CD4-positive, alpha-beta T cell (primary cell): ENCODE data around the gene CFAP70. TPM values are rescaled to one million over a fixed set of nuclear protein-coding genes. Genes with fewer than 3 reads are reported as not detected.
A peak's percentile ranks its signal among the peaks of the same experiment; 100 is the strongest.

Experiments
- ATAC-seq: fragments of 200-7000 bp; cut with Tn5 transposase; one replicate; pipeline ENCODE4 v1.10.0; 2022; ENCODE audit warnings: mild to moderate bottlenecking; ENCODE audit not compliant: poor library complexity
- CTCF ChIA-PET: fragments of 350-600 bp; sonication (Branson Sonifier 250); formaldehyde crosslinking; loops from one replicate; lab custom pipeline; 2021; ENCODE audit warnings: antibody characterized with exemption, inconsistent platforms; lab: Charles Lee
- POLR2A ChIA-PET: fragments of 350-600 bp; sonication (Branson Sonifier 250); formaldehyde crosslinking; loops from one replicate; lab custom pipeline; 2021; ENCODE audit warnings: antibody characterized with exemption, inconsistent platforms; lab: Charles Lee
- DNase-seq, 14 experiments: peaks; one replicate each; pipeline ENCODE4 v3.0.0-alpha.2; 2013 to 2020; ENCODE audit warnings: mixed read lengths in 2 of 14
- H3K27ac ChIP-seq, 2 donors: one replicate each; pipeline versions ENCODE4 v1.5.1 to v1.7.0; 2013; ENCODE audit warnings: low read length in 2 of 2, low read depth in 1 of 2, mild to moderate bottlenecking in 1 of 2
- H3K27me3 ChIP-seq, 2 experiments: 1 replicate in 1 of 2; 2 replicates in 1 of 2; pipeline versions ENCODE4 v1.6.1 to v1.7.0; 2013; ENCODE audit warnings: low read length in 2 of 2, control low read depth in 1 of 2, mild to moderate bottlenecking in 1 of 2, moderate library complexity in 1 of 2; ENCODE audit not compliant: insufficient read depth in 2 of 2, control insufficient read depth in 1 of 2
- H3K36me3 ChIP-seq: one replicate; pipeline ENCODE4 v1.6.1; 2013; ENCODE audit warnings: low read length, control low read depth; ENCODE audit not compliant: insufficient read depth
- H3K4me1 ChIP-seq: one replicate; pipeline ENCODE4 v1.6.1; 2013; ENCODE audit warnings: low read length, control low read depth; ENCODE audit not compliant: insufficient read depth
- H3K4me3 ChIP-seq: one replicate; pipeline ENCODE4 v1.5.1; 2013; ENCODE audit warnings: mild to moderate bottlenecking, low read length, moderate library complexity
- H3K9me3 ChIP-seq, 2 experiments: 1 replicate in 1 of 2; 2 replicates in 1 of 2; pipeline versions ENCODE4 v1.6.1 to v1.7.0; 2013; ENCODE audit warnings: low read length in 2 of 2, mild to moderate bottlenecking in 2 of 2, control low read depth in 1 of 2, moderate library complexity in 1 of 2; ENCODE audit not compliant: control insufficient read depth in 1 of 2, insufficient read depth in 1 of 2
- H3K27ac Mint-ChIP-seq: one replicate; pipeline ENCODE4 v1.8.0; 2020; ENCODE audit warnings: mixed read lengths
- H3K27me3 Mint-ChIP-seq: one replicate; pipeline ENCODE4 v1.8.0; 2021; ENCODE audit warnings: mixed read lengths
- H3K36me3 Mint-ChIP-seq: one replicate; pipeline ENCODE4 v1.8.0; 2021; ENCODE audit warnings: low read depth, mixed read lengths
- H3K4me1 Mint-ChIP-seq: one replicate; pipeline ENCODE4 v1.8.0; 2021; ENCODE audit warnings: low read depth, mixed read lengths
- H3K4me3 Mint-ChIP-seq: one replicate; pipeline ENCODE4 v1.8.0; 2020; ENCODE audit warnings: mild to moderate bottlenecking, mixed read lengths
- H3K9me3 Mint-ChIP-seq: one replicate; pipeline ENCODE4 v1.8.0; 2020; ENCODE audit warnings: mixed read lengths
- CTCF ChIP-seq: fragments of 200-600 bp; IDR thresholded peaks from one replicate; pipeline ENCODE4 v1.8.0; 2022; ENCODE audit warnings: antibody characterized with exemption, mild to moderate bottlenecking
- intact Hi-C, 2 experiments: fragments of 100-400 bp; cut with DNase I in 1 of 2; cut with micrococcal nuclease in 1 of 2; formaldehyde crosslinking; loops; one replicate each; pipeline versions ENCODE4 v1.15.1 to v1.9.0; 2023 to 2025; cut with DNase I, micrococcal nuclease
- total RNA-seq, 174 experiments: library from RNA in 2 of 174; stranded (reverse) in 2 of 174; gene quantifications; one replicate each; pipeline ENCODE4 v1.2.3 and lab custom pipeline; 2021 to 2026

CFAP70 gene
- total RNA-seq, 2 experiments from 2014 or later, result 2.6 TPM

GRCh38 chr10:73251683-73252444, 106.8 kb downstream of the CFAP70 start:
- H3K27me3 ChIP-seq, result no peaks in the 10 kb centered on the region
- Mint-ChIP-seq H3K4me3 (peak overlapping the region; percentile 96), H3K9me3 (no peaks in the 10 kb centered on the region), H3K27me3 (no peaks in the 10 kb centered on the region), H3K4me1 (peaks cover 48% of the 10 kb centered on the region), H3K36me3 (peaks cover 55% of the 10 kb centered on the region), H3K27ac (peak overlapping the region; percentile 94)
- peaks cover 27% of the 10 kb centered on the region for H3K4me1 ChIP-seq
- POLR2A ChIA-PET, result interaction anchor here (1.1 to 3.2 kb wide), 6 partner anchors 27 to 374 kb away, joined by 3 to 19 read pairs (median 10); partner anchors contain the start of genes CFAP70, ECD, FAM149B1 and P4HA1
- peak overlapping the region; percentile 93 for H3K4me3 ChIP-seq
- DNase-seq (peak in 1 of 14 experiments; percentile 11), ATAC-seq (no peak)
- no peak for TF ChIP-seq CTCF
- CTCF ChIA-PET, result interaction anchor here (0.8 kb wide), 1 partner anchor 155 kb away, joined by 3 read pairs; the partner anchor contains the start of gene P4HA1
- no peaks in the 10 kb centered on the region for H3K9me3 ChIP-seq
- H3K27ac ChIP-seq, result peak overlapping the region; percentile 78 to 91
- peaks cover 19% of the 10 kb centered on the region for H3K36me3 ChIP-seq
- intact Hi-C loops, result loop anchor here (2.0 to 10.0 kb wide), 9 partner anchors 105 to 560 kb away; partner anchors contain the start of genes CFAP70 (in 2 of the 2), ANXA7 (in 1 of the 2), MCU (in 1 of the 2) and MYOZ1 (in 1 of the 2)

- Histone ChIP-seq H3K4me1 (peaks cover 35% of the 10 kb centered on the region), H3K4me3 (no peak overlapping the region), H3K36me3 (peaks cover 37% of the 10 kb centered on the region), H3K27me3 (no peaks in the 10 kb centered on the region), H3K27ac (no peak overlapping the region), H3K9me3 (no peaks in the 10 kb centered on the region)
- no peaks in the 10 kb centered on the region for H3K9me3 Mint-ChIP-seq
- ChIA-PET POLR2A (interaction anchor here (2.0 kb wide), 3 partner anchors 10 to 247 kb away, joined by 9 to 20 read pairs (median 12); partner anchors contain the start of gene PPP3CB), CTCF (no interaction called here)
- peaks cover 89% of the 10 kb centered on the region for H3K36me3 Mint-ChIP-seq
- intact Hi-C loops, result loop anchor here (5.0 to 10.0 kb wide), 3 partner anchors 81 to 623 kb away; partner anchors contain the start of genes ECD (in 1 of the 2), FAM149B1 (in 1 of the 2), MICU1 (in 1 of the 2) and P4HA1 (in 1 of the 2)
- TF ChIP-seq CTCF, result no peak
- H3K27me3 Mint-ChIP-seq, result no peaks in the 10 kb centered on the region
- H3K27ac Mint-ChIP-seq, result peak overlapping the region; percentile 86
- H3K4me1 Mint-ChIP-seq, result peaks cover 81% of the 10 kb centered on the region
- DNase-seq (no peak), ATAC-seq (no peak)
- H3K4me3 Mint-ChIP-seq, result peak overlapping the region; percentile 96
Measured at GRCh38 chr10:73248259-73248724, 110.4 kb downstream of the CFAP70 start.

GRCh38 chr10:73247509-73248258, 111.0 kb downstream of the CFAP70 start:
- Mint-ChIP-seq H3K4me3 (peak overlapping the region; percentile 96), H3K27ac (peak overlapping the region; percentile 86), H3K36me3 (peaks cover 89% of the 10 kb centered on the region), H3K9me3 (no peaks in the 10 kb centered on the region), H3K4me1 (peaks cover 75% of the 10 kb centered on the region), H3K27me3 (no peaks in the 10 kb centered on the region)
- CTCF ChIA-PET, result interaction anchor here (1.2 kb wide), 1 partner anchor 21 kb away, joined by 3 read pairs; no protein-coding TSS in a partner anchor
- ATAC-seq (no peak), DNase-seq (no peak)
- POLR2A ChIA-PET, result interaction anchor here (0.6 to 2.2 kb wide), 19 partner anchors 8 to 1962 kb away, joined by 3 to 20 read pairs (median 6); partner anchors contain the start of genes ANXA7, CFAP70, ECD and FAM149B1
- Histone ChIP-seq H3K36me3 (peaks cover 43% of the 10 kb centered on the region), H3K9me3 (no peaks in the 10 kb centered on the region), H3K4me1 (peaks cover 31% of the 10 kb centered on the region), H3K27me3 (no peaks in the 10 kb centered on the region), H3K27ac (peak overlapping the region; percentile 81 to 94), H3K4me3 (peak overlapping the region; percentile 81)
- TF ChIP-seq CTCF, result no peak
- intact Hi-C loops, result loop anchor here (2.0 to 10.0 kb wide), 6 partner anchors 80 to 891 kb away; partner anchors contain the start of genes ECD (in 1 of the 2), FAM149B1 (in 1 of the 2), MICU1 (in 1 of the 2) and P4HA1 (in 1 of the 2)
